Endodermal cell (in vitro differentiated cells): ENCODE data around the gene IFNK. TPM values are rescaled to one million over a fixed set of nuclear protein-coding genes. Genes with fewer than 3 reads are reported as not detected.

ENCODE experiments used
- DNase-seq: peaks from one replicate; pipeline ENCODE4 v3.0.0-alpha.2; 2017
- H3K27ac ChIP-seq: 2 replicates; pipeline ENCODE4 v1.5.1; 2013; ENCODE audit warnings: mild to moderate bottlenecking, low read depth, low read length, moderate library complexity
- H3K27me3 ChIP-seq: 2 replicates; pipeline ENCODE4 v1.6.1; 2013; ENCODE audit warnings: mild to moderate bottlenecking, low read length, moderate library complexity; ENCODE audit not compliant: insufficient read depth, control insufficient read depth, poor library complexity, severe bottlenecking
- H3K36me3 ChIP-seq: 2 replicates; pipeline ENCODE4 v1.7.0; 2013; ENCODE audit warnings: mild to moderate bottlenecking, low read length, moderate library complexity; ENCODE audit not compliant: control insufficient read depth, insufficient read depth
- H3K4me1 ChIP-seq: one replicate; pipeline ENCODE4 v1.7.0; 2013; ENCODE audit warnings: low read length; ENCODE audit not compliant: control insufficient read depth, insufficient read depth
- H3K4me3 ChIP-seq: 2 replicates; pipeline ENCODE4 v1.5.1; 2013; ENCODE audit warnings: mild to moderate bottlenecking, low read length, moderate library complexity
- H3K9ac ChIP-seq: 2 replicates; pipeline ENCODE4 v1.6.1; 2013; ENCODE audit warnings: mild to moderate bottlenecking, low read length, moderate library complexity; ENCODE audit not compliant: poor library complexity, severe bottlenecking; ENCODE audit errors: extremely low read depth
- H3K9me3 ChIP-seq: 2 replicates; pipeline ENCODE4 v1.6.1; 2013; ENCODE audit warnings: mild to moderate bottlenecking, low read length, moderate library complexity; ENCODE audit not compliant: control insufficient read depth
- H3K27ac Mint-ChIP-seq: 2 replicates; pipeline ENCODE4 v1.8.0; 2020; ENCODE audit warnings: mixed read lengths
- H3K27me3 Mint-ChIP-seq: 2 replicates; pipeline ENCODE4 v1.8.0; 2021; ENCODE audit warnings: mild to moderate bottlenecking, mixed read lengths; ENCODE audit not compliant: insufficient read depth
- H3K36me3 Mint-ChIP-seq: 2 replicates; pipeline ENCODE4 v1.8.0; 2020; ENCODE audit warnings: low read depth, mixed read lengths
- H3K4me1 Mint-ChIP-seq: 2 replicates; pipeline ENCODE4 v1.8.0; 2020; ENCODE audit warnings: mixed read lengths
- H3K4me3 Mint-ChIP-seq: 2 replicates; pipeline ENCODE4 v1.8.0; 2020; ENCODE audit warnings: mild to moderate bottlenecking, moderate library complexity, mixed read lengths
- H3K9me3 Mint-ChIP-seq: 2 replicates; pipeline ENCODE4 v1.8.0; 2020; ENCODE audit warnings: mild to moderate bottlenecking, mixed read lengths
- WGBS, 2 experiments: methylation state at CpG; one replicate each; pipeline versions ENCODE4 v1.1.5 to v1.1.7; 2013; ENCODE audit warnings: missing lambda C conversion rate in 2 of 2, mixed read lengths in 1 of 2; ENCODE audit not compliant: insufficient coverage in 1 of 2, insufficient read length in 1 of 2; 5-methylcytosine and 5-hydroxymethylcytosine counted together
- total RNA-seq, 2 donors: library from RNA; stranded (reverse); fragmentation: NEBNext Ultra II Directional in 1 of 2; extraction: Animal tissue kit (Norgen Biotek cat#: 25700) in 1 of 2; gene quantifications; 2 replicates in 1 of 2; 3 replicates in 1 of 2; pipeline ENCODE4 v1.2.1, GENCODE V29; 2021
- TF ChIP-seq, protein P1 (sequence below): fragments of 200-600 bp; sonication (generic); conservative IDR thresholded peaks from 2 replicates; pipeline ENCODE4 v1.5.0; 2021; ENCODE audit warnings: antibody characterized with exemption, mild to moderate bottlenecking

IFNK gene
- total RNA-seq, 2 donors from 2014 or later: not detected

DNA sequence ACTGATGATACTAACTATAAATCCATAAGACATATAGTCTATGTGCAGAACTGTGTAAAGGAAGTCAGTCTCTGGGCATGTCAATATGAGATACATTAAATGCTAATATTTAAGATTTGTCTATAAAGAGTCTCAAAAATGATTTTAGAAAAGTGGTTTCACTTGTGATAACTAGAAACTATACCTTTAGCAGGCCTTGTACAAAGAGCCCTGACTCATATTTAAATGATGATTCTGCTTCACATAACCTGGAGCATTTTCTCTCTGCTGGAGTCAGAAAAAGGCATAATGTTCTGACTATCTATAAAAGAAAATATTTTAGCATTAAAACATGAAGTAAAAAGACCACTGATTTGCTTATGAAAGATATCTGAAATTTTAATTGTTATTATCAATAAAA, 34.2 kb downstream of the IFNK start:
- H3K9ac ChIP-seq: no peak overlapping the region
- H3K4me1 ChIP-seq: no peaks in the 10 kb centered on the region
- no peaks in the 10 kb centered on the region for H3K4me1 Mint-ChIP-seq
- DNase-seq: no peak
- no peak overlapping the region for H3K4me3 ChIP-seq
- no peaks in the 10 kb centered on the region for H3K27me3 Mint-ChIP-seq
- H3K27ac Mint-ChIP-seq: no peak overlapping the region
- no peak overlapping the region for H3K4me3 Mint-ChIP-seq
- H3K9me3 ChIP-seq: no peaks in the 10 kb centered on the region
- H3K27ac ChIP-seq: no peak overlapping the region
- peaks cover 83% of the 10 kb centered on the region for H3K36me3 ChIP-seq
- no peaks in the 10 kb centered on the region for H3K27me3 ChIP-seq
- peaks cover 27% of the 10 kb centered on the region for H3K36me3 Mint-ChIP-seq
- no peaks in the 10 kb centered on the region for H3K9me3 Mint-ChIP-seq
- TF ChIP-seq, protein P1, sequence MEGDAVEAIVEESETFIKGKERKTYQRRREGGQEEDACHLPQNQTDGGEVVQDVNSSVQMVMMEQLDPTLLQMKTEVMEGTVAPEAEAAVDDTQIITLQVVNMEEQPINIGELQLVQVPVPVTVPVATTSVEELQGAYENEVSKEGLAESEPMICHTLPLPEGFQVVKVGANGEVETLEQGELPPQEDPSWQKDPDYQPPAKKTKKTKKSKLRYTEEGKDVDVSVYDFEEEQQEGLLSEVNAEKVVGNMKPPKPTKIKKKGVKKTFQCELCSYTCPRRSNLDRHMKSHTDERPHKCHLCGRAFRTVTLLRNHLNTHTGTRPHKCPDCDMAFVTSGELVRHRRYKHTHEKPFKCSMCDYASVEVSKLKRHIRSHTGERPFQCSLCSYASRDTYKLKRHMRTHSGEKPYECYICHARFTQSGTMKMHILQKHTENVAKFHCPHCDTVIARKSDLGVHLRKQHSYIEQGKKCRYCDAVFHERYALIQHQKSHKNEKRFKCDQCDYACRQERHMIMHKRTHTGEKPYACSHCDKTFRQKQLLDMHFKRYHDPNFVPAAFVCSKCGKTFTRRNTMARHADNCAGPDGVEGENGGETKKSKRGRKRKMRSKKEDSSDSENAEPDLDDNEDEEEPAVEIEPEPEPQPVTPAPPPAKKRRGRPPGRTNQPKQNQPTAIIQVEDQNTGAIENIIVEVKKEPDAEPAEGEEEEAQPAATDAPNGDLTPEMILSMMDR: no peak

DNA sequence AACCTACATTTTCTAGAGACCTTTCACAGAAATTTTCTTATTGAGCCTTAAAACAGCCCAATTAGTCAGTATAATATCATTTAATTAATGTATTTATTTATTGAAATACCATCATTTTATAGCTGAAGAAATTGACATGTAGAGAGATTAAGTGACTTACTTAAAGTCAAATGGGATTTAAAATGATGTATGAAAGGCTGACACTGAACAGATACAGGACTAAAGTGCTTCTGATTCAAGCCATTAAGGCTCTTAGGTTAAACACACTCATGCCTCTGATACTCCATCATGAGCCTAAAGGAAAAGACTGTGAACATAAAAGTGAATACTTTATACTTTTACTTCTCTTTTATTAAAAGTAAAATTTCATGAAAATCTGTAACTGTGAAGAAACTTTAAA, 36.4 kb downstream of the IFNK start:
- no peaks in the 10 kb centered on the region for H3K9me3 ChIP-seq
- H3K4me1 ChIP-seq: no peaks in the 10 kb centered on the region
- Mint-ChIP-seq H3K9me3 (no peaks in the 10 kb centered on the region), H3K4me1 (no peaks in the 10 kb centered on the region), H3K4me3 (no peak overlapping the region), H3K27ac (no peak overlapping the region), H3K36me3 (peaks cover 8% of the 10 kb centered on the region), H3K27me3 (no peaks in the 10 kb centered on the region)
- no peak overlapping the region for H3K9ac ChIP-seq
- peaks cover 76% of the 10 kb centered on the region for H3K36me3 ChIP-seq
- TF ChIP-seq, protein P1: no peak
- no peak overlapping the region for H3K4me3 ChIP-seq
- H3K27ac ChIP-seq: no peak overlapping the region
- no peaks in the 10 kb centered on the region for H3K27me3 ChIP-seq
- DNase-seq: no peak

DNA sequence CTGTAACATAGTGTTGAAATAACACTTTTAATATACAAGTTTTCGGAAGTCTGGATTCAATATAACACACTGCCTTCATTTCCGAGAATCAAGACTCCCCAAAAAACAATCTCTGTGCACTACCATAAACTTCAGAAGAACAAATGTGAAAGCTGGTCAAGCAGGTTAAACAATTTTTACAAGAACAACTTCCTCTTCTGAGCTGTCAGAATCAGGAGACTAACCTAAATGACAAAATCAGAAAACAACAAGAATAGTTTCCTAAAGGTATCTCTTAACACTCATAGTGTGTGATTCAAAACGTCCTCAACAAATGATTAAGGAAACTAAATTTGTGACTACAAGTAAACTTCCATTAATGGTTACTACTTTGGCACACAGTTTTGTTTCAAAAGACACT, 37.6 kb downstream of the IFNK start:
- H3K4me1 ChIP-seq: peaks cover 2% of the 10 kb centered on the region
- 89 to 96% methylated on average over 3 of the region's 3 CpGs for WGBS, 2 experiments
- TF ChIP-seq, protein P1: no peak
- H3K27me3 ChIP-seq: no peaks in the 10 kb centered on the region
- H3K4me3 ChIP-seq: no peak overlapping the region
- H3K36me3 ChIP-seq: peaks cover 79% of the 10 kb centered on the region
- Mint-ChIP-seq H3K9me3 (no peaks in the 10 kb centered on the region), H3K27me3 (no peaks in the 10 kb centered on the region), H3K4me1 (no peaks in the 10 kb centered on the region), H3K4me3 (no peak overlapping the region), H3K36me3 (peaks cover 7% of the 10 kb centered on the region), H3K27ac (no peak overlapping the region)
- no peak overlapping the region for H3K27ac ChIP-seq
- no peaks in the 10 kb centered on the region for H3K9me3 ChIP-seq
- no peak overlapping the region for H3K9ac ChIP-seq
- no peak for DNase-seq
